Trophoblast cell (in vitro differentiated cells and primary cell): ENCODE data around the gene SNTG2.

Source experiments
- DNase-seq, 2 donors: peaks; one replicate each; pipeline ENCODE4 v3.0.0-alpha.2; 2016
- H2AFZ ChIP-seq: 2 replicates; pipeline ENCODE4 v1.6.1; 2013; ENCODE audit warnings: low read length, moderate library complexity, mild to moderate bottlenecking; ENCODE audit not compliant: insufficient read depth, poor library complexity
- H2AK5ac ChIP-seq: 2 replicates; pipeline ENCODE4 v1.6.1; 2013; ENCODE audit warnings: mild to moderate bottlenecking, low read length
- H2BK120ac ChIP-seq: 2 replicates; pipeline ENCODE4 v1.6.1; 2013; ENCODE audit warnings: low read length, mild to moderate bottlenecking, moderate library complexity; ENCODE audit not compliant: insufficient read depth, poor library complexity
- H2BK12ac ChIP-seq: 2 replicates; pipeline ENCODE4 v1.6.1; 2013; ENCODE audit warnings: mild to moderate bottlenecking, low read length, moderate library complexity
- H2BK5ac ChIP-seq: 2 replicates; pipeline ENCODE4 v1.6.1; 2013; ENCODE audit warnings: low read length, low read depth, moderate library complexity, mild to moderate bottlenecking; ENCODE audit not compliant: poor library complexity
- H3K14ac ChIP-seq: 2 replicates; pipeline ENCODE4 v1.6.1; 2013; ENCODE audit warnings: mild to moderate bottlenecking, low read length
- H3K18ac ChIP-seq: 2 replicates; pipeline ENCODE4 v1.6.1; 2013; ENCODE audit warnings: mild to moderate bottlenecking, low read length
- H3K23ac ChIP-seq: 2 replicates; pipeline ENCODE4 v1.6.1; 2013; ENCODE audit warnings: low read length
- H3K27ac ChIP-seq: 2 replicates; pipeline ENCODE4 v1.5.1; 2013; ENCODE audit warnings: low read depth, mild to moderate bottlenecking, inconsistent platforms, low read length, moderate library complexity
- H3K27me3 ChIP-seq: 2 replicates; pipeline ENCODE4 v1.6.1; 2013; ENCODE audit warnings: inconsistent platforms, mild to moderate bottlenecking, low read length, moderate library complexity; ENCODE audit not compliant: insufficient read depth
- H3K36me3 ChIP-seq, 2 experiments: 1 replicate in 1 of 2; 2 replicates in 1 of 2; pipeline ENCODE4 v1.6.1; 2013; ENCODE audit warnings: low read length in 2 of 2, mild to moderate bottlenecking in 2 of 2, moderate library complexity in 1 of 2; ENCODE audit not compliant: insufficient read depth in 2 of 2, control insufficient read depth in 1 of 2
- H3K4ac ChIP-seq: 2 replicates; pipeline ENCODE4 v1.6.1; 2013; ENCODE audit warnings: low read depth, mild to moderate bottlenecking, low read length, moderate library complexity
- H3K4me1 ChIP-seq, 2 experiments: 1 replicate in 1 of 2; 2 replicates in 1 of 2; pipeline ENCODE4 v1.6.1; 2013; ENCODE audit warnings: low read length in 2 of 2, mild to moderate bottlenecking in 2 of 2, moderate library complexity in 1 of 2; ENCODE audit not compliant: insufficient read depth in 2 of 2, control insufficient read depth in 1 of 2
- H3K4me2 ChIP-seq: 2 replicates; pipeline ENCODE4 v1.6.1; 2013; ENCODE audit warnings: inconsistent platforms, mild to moderate bottlenecking, low read length, moderate library complexity
- H3K4me3 ChIP-seq: 2 replicates; pipeline ENCODE4 v1.5.1; 2013; ENCODE audit warnings: mild to moderate bottlenecking, low read depth, low read length, inconsistent platforms
- H3K79me1 ChIP-seq: one replicate; pipeline ENCODE4 v1.6.1; 2013; ENCODE audit warnings: low read length
- H3K79me2 ChIP-seq: 2 replicates; pipeline ENCODE4 v1.6.1; 2013; ENCODE audit warnings: low read length, mild to moderate bottlenecking; ENCODE audit not compliant: control insufficient read depth, insufficient read depth, poor library complexity
- H3K9ac ChIP-seq: 2 replicates; pipeline ENCODE4 v1.6.1; 2013; ENCODE audit warnings: mild to moderate bottlenecking, low read length
- H3K9me3 ChIP-seq: 2 replicates; pipeline ENCODE4 v1.6.1; 2013; ENCODE audit warnings: low read depth, mild to moderate bottlenecking, control low read depth, inconsistent platforms, low read length; ENCODE audit not compliant: insufficient read depth
- H4K12ac ChIP-seq: 2 replicates; pipeline ENCODE4 v1.6.1; 2013; ENCODE audit warnings: low read depth, mild to moderate bottlenecking, low read length, moderate library complexity
- H4K8ac ChIP-seq: 2 replicates; pipeline ENCODE4 v1.6.1; 2013; ENCODE audit warnings: low read depth, mild to moderate bottlenecking, low read length, moderate library complexity
- H4K91ac ChIP-seq: one replicate; pipeline ENCODE4 v1.6.1; 2013; ENCODE audit warnings: low read depth, mild to moderate bottlenecking, low read length, moderate library complexity
- WGBS: extraction: QIAGEN DNeasy Blood & Tissue Kit; methylation state at CpG from one replicate; pipeline ENCODE4 v1.1.7; 2013; ENCODE audit warnings: missing lambda C conversion rate; ENCODE audit not compliant: insufficient read length, insufficient coverage; ENCODE audit errors: extremely low coverage; 5-methylcytosine and 5-hydroxymethylcytosine counted together

The SNTG2 gene

DNA sequence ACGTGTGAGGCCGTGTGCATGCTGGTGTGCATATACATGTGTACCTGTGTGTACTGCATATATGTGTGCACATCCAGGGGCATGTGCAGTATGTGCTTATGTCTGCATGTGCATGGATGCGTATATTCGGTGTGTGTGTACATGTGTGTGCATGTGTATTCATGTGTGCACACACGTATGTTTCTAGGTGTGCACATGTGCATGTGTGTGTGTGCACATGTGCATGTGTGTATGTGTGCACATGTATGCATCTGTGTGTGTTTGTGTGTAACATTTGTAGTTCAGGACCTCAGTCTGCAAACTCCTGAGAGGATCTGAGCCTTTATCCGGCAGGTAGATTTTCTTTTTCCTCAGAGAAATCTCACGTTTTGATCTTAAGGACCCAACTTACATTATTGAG, 201.7 kb downstream of the SNTG2 start:
- H3K14ac ChIP-seq, result no peak overlapping the region
- no peak overlapping the region for H4K91ac ChIP-seq
- H4K12ac ChIP-seq, result no peak overlapping the region

DNA sequence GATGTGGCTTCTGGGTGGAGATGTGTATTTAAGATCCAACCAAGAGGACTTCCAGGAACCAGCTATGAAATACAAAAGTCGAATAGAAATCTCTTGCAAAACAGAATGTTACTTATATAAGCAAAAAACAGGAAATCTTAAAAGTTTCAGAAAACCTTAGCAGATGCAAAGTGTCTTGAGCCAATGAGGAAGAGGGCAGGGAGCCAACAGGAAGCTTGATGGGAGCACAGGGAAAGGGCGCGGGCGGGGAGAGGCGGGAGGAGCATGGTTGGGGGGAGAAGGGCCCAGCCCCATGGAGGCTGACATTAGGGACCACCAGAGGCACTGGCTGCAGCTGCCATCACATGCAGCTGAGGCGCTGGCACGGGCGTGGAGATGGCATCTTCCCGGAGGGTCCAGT, 203.3 kb downstream of the SNTG2 start:
- Histone ChIP-seq H2AFZ (no peak overlapping the region), H3K79me1 (no peaks in the 10 kb centered on the region), H3K14ac (no peak overlapping the region), H3K18ac (no peak overlapping the region), H3K9me3 (peaks cover 3% of the 10 kb centered on the region), H3K9ac (no peak overlapping the region), H3K27me3 (no peaks in the 10 kb centered on the region), H3K36me3 (no peaks in the 10 kb centered on the region), H2AK5ac (no peak overlapping the region), H3K79me2 (no peaks in the 10 kb centered on the region), H4K8ac (no peak overlapping the region), H3K27ac (no peak overlapping the region), H4K12ac (no peak overlapping the region), H2BK12ac (no peak overlapping the region), H3K4me2 (no peak overlapping the region), H3K4me1 (no peaks in the 10 kb centered on the region), H3K4ac (no peak overlapping the region), H2BK5ac (no peak overlapping the region), H3K23ac (no peak overlapping the region), H2BK120ac (no peak overlapping the region), H4K91ac (no peak overlapping the region), H3K4me3 (no peak overlapping the region)
- DNase-seq, result no peak
- WGBS, result no CpG with 5 or more reads among the region's 9 CpGs

More for the DNA sequence above, 201.7 kb downstream of the SNTG2 start:
- Histone ChIP-seq H4K8ac (no peak overlapping the region), H2BK120ac (no peak overlapping the region), H3K27me3 (no peaks in the 10 kb centered on the region), H3K79me2 (no peaks in the 10 kb centered on the region), H2BK5ac (no peak overlapping the region), H3K36me3 (no peaks in the 10 kb centered on the region), H2AFZ (no peak overlapping the region), H2BK12ac (no peak overlapping the region), H3K9ac (peak overlapping the region; percentile 23), H3K79me1 (no peaks in the 10 kb centered on the region), H3K4me1 (no peaks in the 10 kb centered on the region), H3K18ac (no peak overlapping the region), H3K4me2 (no peak overlapping the region), H2AK5ac (no peak overlapping the region), H3K27ac (no peak overlapping the region), H3K9me3 (peaks cover 3% of the 10 kb centered on the region), H3K4ac (no peak overlapping the region), H3K23ac (peak overlapping the region; percentile 91), H3K4me3 (peak overlapping the region; percentile 60)
- DNase-seq, result no peak
- no CpG with 5 or more reads among the region's 7 CpGs for WGBS

DNA sequence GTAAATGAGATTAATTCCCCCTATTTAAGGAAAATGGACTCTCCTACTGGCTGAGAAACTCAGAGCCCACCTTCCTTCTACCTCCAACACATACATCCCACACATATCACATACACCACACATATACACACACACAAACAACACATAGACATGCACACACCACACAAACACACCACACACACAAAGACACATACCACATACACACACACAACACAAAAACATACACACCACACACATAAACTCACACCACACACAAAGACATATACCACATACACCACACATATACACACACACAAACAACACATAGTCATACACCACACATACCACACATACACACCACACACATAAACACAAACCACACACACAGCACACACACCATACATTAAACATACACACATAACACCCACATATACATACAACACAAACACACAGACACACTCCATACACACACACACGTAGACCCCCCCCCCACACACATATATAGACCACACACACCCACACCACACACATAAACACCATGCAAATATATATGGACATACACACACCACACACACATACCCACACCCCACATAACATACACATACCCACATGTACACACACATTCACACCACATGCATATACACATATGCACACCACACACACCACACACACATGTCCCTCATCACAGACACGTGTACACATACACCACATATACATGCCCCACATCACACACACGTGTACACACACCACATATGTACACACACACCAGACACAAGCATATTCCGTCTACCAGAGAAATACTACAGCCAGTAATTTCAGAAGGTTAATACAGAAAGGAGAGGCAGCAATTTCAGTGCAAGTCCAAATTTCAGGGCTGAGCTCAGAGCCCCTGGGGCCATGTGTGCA, 204.3 kb downstream of the SNTG2 start:
- Histone ChIP-seq H2BK5ac (no peak overlapping the region), H4K12ac (no peak overlapping the region), H3K14ac (no peak overlapping the region), H2AFZ (no peak overlapping the region), H3K23ac (peak overlapping the region; percentile 97), H4K8ac (no peak overlapping the region), H3K27me3 (no peaks in the 10 kb centered on the region), H3K18ac (no peak overlapping the region), H3K9ac (no peak overlapping the region), H3K79me2 (no peaks in the 10 kb centered on the region), H4K91ac (no peak overlapping the region), H2BK120ac (no peak overlapping the region), H3K4me3 (no peak overlapping the region), H3K4me1 (no peaks in the 10 kb centered on the region), H3K4ac (no peak overlapping the region), H2BK12ac (no peak overlapping the region), H3K36me3 (no peaks in the 10 kb centered on the region), H3K9me3 (peaks cover 3% of the 10 kb centered on the region), H3K27ac (no peak overlapping the region), H3K79me1 (no peaks in the 10 kb centered on the region), H2AK5ac (no peak overlapping the region), H3K4me2 (no peak overlapping the region)
- no CpG with 5 or more reads among the region's 4 CpGs for WGBS
- no peak for DNase-seq

DNA sequence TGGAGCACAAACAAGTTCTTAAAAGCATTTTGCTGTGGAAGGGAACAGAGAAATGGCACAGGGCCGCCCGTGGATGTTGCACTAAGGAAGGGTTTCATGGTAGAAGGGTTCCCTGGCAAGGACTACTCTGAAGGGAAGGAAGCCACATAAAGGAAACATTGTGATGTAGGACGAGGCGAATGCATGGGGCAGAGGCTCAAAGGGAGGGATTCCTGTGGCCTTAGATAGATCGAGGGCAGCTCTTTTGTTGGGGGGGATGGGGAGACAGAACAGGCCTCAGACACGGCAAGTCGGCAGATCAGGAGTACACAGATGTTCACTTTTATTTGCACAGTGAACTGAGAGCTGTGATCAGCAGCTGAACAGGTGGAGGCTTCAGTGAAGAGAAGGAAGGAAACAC, 205.4 kb downstream of the SNTG2 start:
- no peak overlapping the region for H2BK12ac ChIP-seq
- H3K79me1 ChIP-seq, result no peaks in the 10 kb centered on the region
- no peak overlapping the region for H4K8ac ChIP-seq
- no peak overlapping the region for H3K9ac ChIP-seq
- H4K91ac ChIP-seq, result no peak overlapping the region
- H2BK5ac ChIP-seq, result no peak overlapping the region
- H3K36me3 ChIP-seq, result no peaks in the 10 kb centered on the region
- H3K4me1 ChIP-seq, result no peaks in the 10 kb centered on the region
- H3K14ac ChIP-seq, result no peak overlapping the region
- H3K4me3 ChIP-seq, result no peak overlapping the region
- no peak overlapping the region for H3K18ac ChIP-seq
- H3K4me2 ChIP-seq, result no peak overlapping the region
- H3K4ac ChIP-seq, result no peak overlapping the region
- no peaks in the 10 kb centered on the region for H3K79me2 ChIP-seq
- no peak overlapping the region for H4K12ac ChIP-seq
- H2AK5ac ChIP-seq, result no peak overlapping the region
- no peak overlapping the region for H2BK120ac ChIP-seq
- no peak overlapping the region for H2AFZ ChIP-seq
- peaks cover 3% of the 10 kb centered on the region for H3K9me3 ChIP-seq
- no peak overlapping the region for H3K23ac ChIP-seq
- DNase-seq, result no peak
- no peaks in the 10 kb centered on the region for H3K27me3 ChIP-seq
- H3K27ac ChIP-seq, result no peak overlapping the region
- WGBS, result no CpG with 5 or more reads among the region's 7 CpGs
